GM12878 (cell line): ENCODE measurements around the gene FRYL. TPM values are rescaled to one million over a fixed set of nuclear protein-coding genes. Genes with fewer than 3 reads are reported as not detected.
A peak's percentile ranks its signal among the peaks of the same experiment; 100 is the strongest.

Experiments used
- CBFB ChIP-seq: IDR thresholded peaks from 2 replicates; pipeline ENCODE4 v1.6.1; 2016; ENCODE audit warnings: antibody characterized with exemption, low read depth
- CHD1 ChIP-seq: IDR thresholded peaks from 2 replicates; pipeline ENCODE4 v1.6.1; 2012; ENCODE audit warnings: low read depth, low read length, improper control_type of control experiment
- CHD4 ChIP-seq: fragments of 200-600 bp; sonication (generic); IDR thresholded peaks from 2 replicates; pipeline ENCODE4 v1.6.1; 2016; ENCODE audit warnings: mild to moderate bottlenecking
- CREB1 ChIP-seq: IDR thresholded peaks from 2 replicates; pipeline ENCODE4 v1.6.1; 2012; ENCODE audit warnings: low read depth, mild to moderate bottlenecking, inconsistent platforms
- JUNB ChIP-seq: IDR thresholded peaks from 2 replicates; pipeline ENCODE4 v1.6.1; 2016; ENCODE audit warnings: antibody characterized with exemption, mild to moderate bottlenecking
- MEF2B ChIP-seq: fragments of 450-650 bp; IDR thresholded peaks from 2 replicates; pipeline ENCODE4 v1.6.1; 2018; ENCODE audit warnings: mild to moderate bottlenecking, moderate library complexity; ENCODE audit not compliant: partially characterized antibody, poor library complexity, severe bottlenecking
- MLLT1 ChIP-seq: fragments of 450-650 bp; IDR thresholded peaks from 2 replicates; pipeline ENCODE4 v1.6.1; 2016; ENCODE audit warnings: mild to moderate bottlenecking
- MXI1 ChIP-seq: fragments of 150-350 bp; IDR thresholded peaks from 2 replicates; pipeline ENCODE4 v1.6.1; 2011; ENCODE audit warnings: low read depth, mild to moderate bottlenecking, inconsistent platforms, low read length, improper control_type of control experiment
- MYC ChIP-seq: IDR thresholded peaks from 2 replicates; pipeline ENCODE4 v1.6.1; 2011; ENCODE audit warnings: mild to moderate bottlenecking, low read length, moderate library complexity, inconsistent platforms; ENCODE audit not compliant: insufficient read depth, insufficient replicate concordance, insufficient read length, severe bottlenecking
- NFYA ChIP-seq: IDR thresholded peaks from 2 replicates; pipeline ENCODE4 v1.6.1; 2011; ENCODE audit warnings: low read depth, mild to moderate bottlenecking, low read length, improper control_type of control experiment, borderline replicate concordance
- SPI1 ChIP-seq: IDR thresholded peaks from 2 replicates; pipeline ENCODE4 v1.6.1; 2011; ENCODE audit warnings: low read depth, mild to moderate bottlenecking, low read length, moderate library complexity, borderline replicate concordance; ENCODE audit not compliant: insufficient read depth
- SUZ12 ChIP-seq: fragments of 200-600 bp; sonication (generic); IDR thresholded peaks from one replicate; pipeline ENCODE4 v1.6.1; 2018; ENCODE audit warnings: antibody characterized with exemption, mild to moderate bottlenecking; ENCODE audit not compliant: unreplicated experiment
- TBL1XR1 ChIP-seq: IDR thresholded peaks from 2 replicates; pipeline ENCODE4 v1.6.1; 2012; ENCODE audit warnings: low read depth, low read length, improper control_type of control experiment
- YY1 ChIP-seq: IDR thresholded peaks from 2 replicates; pipeline ENCODE4 v1.6.1; 2011; ENCODE audit warnings: low read depth, mild to moderate bottlenecking, low read length
- ZBTB40 ChIP-seq: fragments of 450-650 bp; IDR thresholded peaks from 2 replicates; pipeline ENCODE4 v1.6.1; 2016; ENCODE audit warnings: mild to moderate bottlenecking, moderate library complexity, borderline replicate concordance
- ZNF207 ChIP-seq: fragments of 450-650 bp; IDR thresholded peaks from 2 replicates; pipeline ENCODE4 v1.6.1; 2014; ENCODE audit warnings: antibody characterized with exemption, mild to moderate bottlenecking, borderline replicate concordance
- ZNF687 ChIP-seq: fragments of 450-650 bp; IDR thresholded peaks from 2 replicates; pipeline ENCODE4 v1.6.1; 2017; ENCODE audit warnings: mild to moderate bottlenecking, moderate library complexity
- polyA plus RNA-seq, 11 experiments: library from polyadenylated mRNA; depleted of rRNA in 4 of 11; unstranded in 6 of 11; stranded (reverse) in 5 of 11; fragments of >200 nt; fragmentation: Nextera tagmentation in 4 of 11; fragmentation: Illumina TruSeq in 1 of 11; extraction: Ambion mirVana in 4 of 11; extraction: Trizol in 1 of 11; gene quantifications; 1 replicate in 1 of 11; 2 replicates in 10 of 11; pipeline versions ENCODE4 v1.2.1 to v1.2.3, GENCODE V29; 2011 to 2016; ENCODE audit warnings: inconsistent platforms in 2 of 11, missing spikeins in 2 of 11, low read depth in 1 of 11
- total RNA-seq, 4 experiments: library from RNA; depleted of rRNA in 3 of 4; stranded (reverse); fragments of >200 nt in 3 of 4; fragmentation: Illumina TruSeq in 1 of 4; extraction: Trizol in 1 of 4; gene quantifications; 2 replicates each; pipeline versions ENCODE4 v1.2.1 to v1.2.3, GENCODE V29; 2013 to 2021
- TF ChIP-seq, protein P1 (sequence below): fragments of 450-650 bp; IDR thresholded peaks from 2 replicates; pipeline ENCODE4 v1.6.1; 2014; ENCODE audit warnings: mild to moderate bottlenecking
- TF ChIP-seq, protein P2 (sequence below): fragments of 450-650 bp; IDR thresholded peaks from 2 replicates; pipeline ENCODE4 v1.6.1; 2016; ENCODE audit warnings: mild to moderate bottlenecking

FRYL gene
- total and polyA plus RNA-seq, 10 of the 15 experiments (the other 5 are each of a cell fraction or from before 2014, with no cell fraction given) = 10.3 to 50.6 (median 28.7) TPM

- TF ChIP-seq ZBTB40 (no peak), ZNF207 (no peak), MXI1 (no peak), JUNB (no peak; the same call in 1 of the 2 replicates), CBFB (no peak), ZNF687 (0 out of 2 replicates have a peak, but pooled peaks have one; percentile 16), MEF2B (no peak), CHD1 (no peak), YY1 (no peak), NFYA (no peak), CHD4 (no peak), TBL1XR1 (no peak), MYC (no peak), SUZ12 (no peak), SPI1 (no peak), MLLT1 (peak; percentile 53; the same call in 1 of the 2 replicates), CREB1 (peak; percentile 42; the same call in 1 of the 2 replicates)
- TF ChIP-seq, protein P1, sequence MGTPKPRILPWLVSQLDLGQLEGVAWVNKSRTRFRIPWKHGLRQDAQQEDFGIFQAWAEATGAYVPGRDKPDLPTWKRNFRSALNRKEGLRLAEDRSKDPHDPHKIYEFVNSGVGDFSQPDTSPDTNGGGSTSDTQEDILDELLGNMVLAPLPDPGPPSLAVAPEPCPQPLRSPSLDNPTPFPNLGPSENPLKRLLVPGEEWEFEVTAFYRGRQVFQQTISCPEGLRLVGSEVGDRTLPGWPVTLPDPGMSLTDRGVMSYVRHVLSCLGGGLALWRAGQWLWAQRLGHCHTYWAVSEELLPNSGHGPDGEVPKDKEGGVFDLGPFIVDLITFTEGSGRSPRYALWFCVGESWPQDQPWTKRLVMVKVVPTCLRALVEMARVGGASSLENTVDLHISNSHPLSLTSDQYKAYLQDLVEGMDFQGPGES = no peak
- TF ChIP-seq, protein P2, sequence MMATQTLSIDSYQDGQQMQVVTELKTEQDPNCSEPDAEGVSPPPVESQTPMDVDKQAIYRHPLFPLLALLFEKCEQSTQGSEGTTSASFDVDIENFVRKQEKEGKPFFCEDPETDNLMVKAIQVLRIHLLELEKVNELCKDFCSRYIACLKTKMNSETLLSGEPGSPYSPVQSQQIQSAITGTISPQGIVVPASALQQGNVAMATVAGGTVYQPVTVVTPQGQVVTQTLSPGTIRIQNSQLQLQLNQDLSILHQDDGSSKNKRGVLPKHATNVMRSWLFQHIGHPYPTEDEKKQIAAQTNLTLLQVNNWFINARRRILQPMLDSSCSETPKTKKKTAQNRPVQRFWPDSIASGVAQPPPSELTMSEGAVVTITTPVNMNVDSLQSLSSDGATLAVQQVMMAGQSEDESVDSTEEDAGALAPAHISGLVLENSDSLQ = no peak
These were observed 761 bp upstream of the FRYL start (continued) for GRCh38 chr4:48780865-48781214.
